ENCODE measurements around the gene SLC16A14.
"Not testable (repeated sequence)": the region's sequence is repeated elsewhere in the genome, so short reads cannot be mapped to it uniquely, and the experiment has no call there.

Gene SLC16A14

GRCh38 chr2:230068651-230069055, at the start of gene SLC16A14:
TSS of gene SLC16A14 (minus strand) at chr2:230068924. CDS start at chr2:230059352, 9,572 bp downstream.
- DNase-seq (ENCODE audit: low read depth in 2 of 2, low spot score in 1 of 2): no peak

- DNase-seq (ENCODE audit: low read depth in 2 of 2, low spot score in 1 of 2): no peak
Measured at GRCh38 chr2:230106771-230107170, 38.0 kb upstream of the SLC16A14 start.

- DNase-seq (ENCODE audit: low read depth in 2 of 2, low spot score in 1 of 2): not testable (repeated sequence)
Measured at GRCh38 chr2:230101967-230102366, 33.2 kb upstream of the SLC16A14 start.

GRCh38 chr2:230097841-230098240, 29.1 kb upstream of the SLC16A14 start:
- no peak for DNase-seq (ENCODE audit: low read depth in 2 of 2, low spot score in 1 of 2)

GRCh38 chr2:230097424-230097823, 28.7 kb upstream of the SLC16A14 start:
- DNase-seq (ENCODE audit: low read depth in 2 of 2, low spot score in 1 of 2): no peak

- no peak for DNase-seq (ENCODE audit: low read depth in 2 of 2, low spot score in 1 of 2)
Measured at GRCh38 chr2:230090967-230091366, 22.2 kb upstream of the SLC16A14 start.

- DNase-seq (ENCODE audit: low read depth in 2 of 2, low spot score in 1 of 2): no peak
Measured at GRCh38 chr2:230085201-230085600, 16.5 kb upstream of the SLC16A14 start.

- DNase-seq (ENCODE audit: low read depth in 2 of 2, low spot score in 1 of 2): no peak
Measured at GRCh38 chr2:230077851-230078547, 9.3 kb upstream of the SLC16A14 start.

GRCh38 chr2:230076819-230077218, 8.1 kb upstream of the SLC16A14 start:
- DNase-seq (ENCODE audit: low read depth in 2 of 2, low spot score in 1 of 2): no peak

- DNase-seq (ENCODE audit: low read depth in 2 of 2, low spot score in 1 of 2): no peak
Measured at GRCh38 chr2:230075988-230076631, 7.4 kb upstream of the SLC16A14 start.

GRCh38 chr2:230071421-230071820, 2.7 kb upstream of the SLC16A14 start:
- DNase-seq (ENCODE audit: low read depth in 2 of 2, low spot score in 1 of 2): no peak

- no peak for DNase-seq (ENCODE audit: low read depth in 2 of 2, low spot score in 1 of 2)
Measured at GRCh38 chr2:230069402-230069801, 678 bp upstream of the SLC16A14 start.

- DNase-seq (ENCODE audit: low read depth in 2 of 2, low spot score in 1 of 2): no peak
Measured at GRCh38 chr2:230068016-230068650, 591 bp downstream of the SLC16A14 start.

GRCh38 chr2:230060672-230061293, 7.9 kb downstream of the SLC16A14 start:
- no peak for DNase-seq (ENCODE audit: low read depth in 2 of 2, low spot score in 1 of 2)

GRCh38 chr2:230053753-230054478, 14.8 kb downstream of the SLC16A14 start:
- DNase-seq (ENCODE audit: low read depth in 2 of 2, low spot score in 1 of 2): no peak

- DNase-seq (ENCODE audit: low read depth in 2 of 2, low spot score in 1 of 2): no peak
Measured at GRCh38 chr2:230052299-230052698, 16.4 kb downstream of the SLC16A14 start.

GRCh38 chr2:230050136-230050535, 18.6 kb downstream of the SLC16A14 start:
- DNase-seq (ENCODE audit: low read depth in 2 of 2, low spot score in 1 of 2): no peak

GRCh38 chr2:230048010-230048671, 20.6 kb downstream of the SLC16A14 start:
- no peak for DNase-seq (ENCODE audit: low read depth in 2 of 2, low spot score in 1 of 2)

GRCh38 chr2:230046491-230046890, 22.2 kb downstream of the SLC16A14 start:
- DNase-seq (ENCODE audit: low read depth in 2 of 2, low spot score in 1 of 2): no peak

GRCh38 chr2:230043461-230043860, 25.3 kb downstream of the SLC16A14 start:
- no peak for DNase-seq (ENCODE audit: low read depth in 2 of 2, low spot score in 1 of 2)

GRCh38 chr2:230043025-230043424, 25.7 kb downstream of the SLC16A14 start:
- no peak for DNase-seq (ENCODE audit: low read depth in 2 of 2, low spot score in 1 of 2)

Data from stimulated activated CD8-positive, alpha-beta memory T cell treated with anti-CD3 and anti-CD28 coated beads, Interleukin-4, amount 100 ng/mL, for 4 hours (primary cell).